Measurements from ENCODE around the gene SND1. TPM values are rescaled to one million over a fixed set of nuclear protein-coding genes. Genes with fewer than 3 reads are reported as not detected.
A peak's percentile ranks its signal among the peaks of the same experiment; 100 is the strongest.

The SND1 gene
- total and polyA plus RNA-seq, 10 of the 15 experiments (the other 5 are each of a cell fraction or from before 2014, with no cell fraction given), result 52.4 to 270 (median 146) TPM

DNA sequence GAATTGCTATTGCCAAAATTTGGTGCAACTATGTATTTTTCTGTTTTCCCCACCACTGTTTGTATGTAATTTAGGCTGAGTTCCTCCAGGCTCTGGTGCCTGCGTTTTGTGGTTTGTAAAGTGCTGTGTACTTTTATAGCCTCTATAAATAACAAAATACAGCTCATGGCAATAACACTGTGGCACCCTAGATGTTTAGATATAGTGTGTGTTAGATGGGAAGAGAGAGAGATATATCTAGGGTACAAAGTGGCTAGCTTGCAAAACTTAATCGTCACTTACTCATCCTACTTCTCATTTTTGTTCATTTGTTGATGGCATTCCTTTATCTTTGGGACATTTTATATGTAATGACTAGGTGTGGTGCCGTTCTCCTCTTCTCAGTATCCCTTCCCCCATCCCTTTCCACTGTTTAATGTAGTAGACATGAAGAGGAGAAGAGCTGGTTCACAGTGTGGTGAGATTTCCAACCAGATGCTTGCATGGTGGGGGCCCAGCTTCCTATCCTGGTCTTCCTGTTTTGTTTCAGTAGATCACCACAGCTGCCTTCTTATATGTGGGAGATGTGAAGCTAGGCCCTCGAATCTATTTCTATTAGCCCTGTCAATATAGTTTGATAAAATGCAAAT is 115.0 kb downstream of the SND1 start:
- whole genome bisulfite sequencing (ENCODE audit: insufficient coverage, insufficient replicate concordance, low lambda C conversion rate, missing lambda C conversion rate), result 67% methylated on average over 4 of the region's 4 CpGs
- RAD21 ChIA-PET (ENCODE audit: unreplicated experiment), result no interaction called here
- in situ Hi-C loops (cut with MboI), result no loop called here
- peaks cover 26% of the 10 kb centered on the region for H3K79me2 ChIP-seq (ENCODE audit: control insufficient read depth, insufficient read depth, low read length)
- SMC1A ChIA-PET (ENCODE audit: uncharacterized antibody, unreplicated experiment), result interaction anchor here (0.6 to 2.1 kb wide), 6 partner anchors 11 to 82 kb away, joined by 3 to 6 read pairs (median 3); no protein-coding TSS in a partner anchor
- no peak overlapping the region for H3K27ac ChIP-seq (ENCODE audit: control insufficient read depth, insufficient read depth)
- no peaks in the 10 kb centered on the region for H4K20me1 ChIP-seq (ENCODE audit: control insufficient read depth, insufficient read depth)
- POLR2A ChIA-PET, result interaction anchor here (0.8 to 0.9 kb wide), 3 partner anchors 11 to 54 kb away, joined by 3 to 6 read pairs (median 6); no protein-coding TSS in a partner anchor
- no peak overlapping the region for H3K4me2 ChIP-seq (ENCODE audit: control insufficient read depth, insufficient read depth)
- H3K4me3 ChIP-seq, result no peak overlapping the region
- TF ChIP-seq YY1 (IDR thresholded peaks at IDR 0.05; ENCODE audit: low read depth, low read length), result no peak
- no peak for TF ChIP-seq RAD51 (IDR thresholded peaks at IDR 0.05)
- no peak for TF ChIP-seq HDAC2 (IDR thresholded peaks at IDR 0.05)
- no peak for TF ChIP-seq NFIC (IDR thresholded peaks at IDR 0.05; ENCODE audit: low read depth, low read length)
- TF ChIP-seq SIN3A (IDR thresholded peaks at IDR 0.05; ENCODE audit: low read depth, low read length), result no peak
- TF ChIP-seq CREB1 (IDR thresholded peaks at IDR 0.05; ENCODE audit: low read depth), result no peak
- TF ChIP-seq, protein P1, sequence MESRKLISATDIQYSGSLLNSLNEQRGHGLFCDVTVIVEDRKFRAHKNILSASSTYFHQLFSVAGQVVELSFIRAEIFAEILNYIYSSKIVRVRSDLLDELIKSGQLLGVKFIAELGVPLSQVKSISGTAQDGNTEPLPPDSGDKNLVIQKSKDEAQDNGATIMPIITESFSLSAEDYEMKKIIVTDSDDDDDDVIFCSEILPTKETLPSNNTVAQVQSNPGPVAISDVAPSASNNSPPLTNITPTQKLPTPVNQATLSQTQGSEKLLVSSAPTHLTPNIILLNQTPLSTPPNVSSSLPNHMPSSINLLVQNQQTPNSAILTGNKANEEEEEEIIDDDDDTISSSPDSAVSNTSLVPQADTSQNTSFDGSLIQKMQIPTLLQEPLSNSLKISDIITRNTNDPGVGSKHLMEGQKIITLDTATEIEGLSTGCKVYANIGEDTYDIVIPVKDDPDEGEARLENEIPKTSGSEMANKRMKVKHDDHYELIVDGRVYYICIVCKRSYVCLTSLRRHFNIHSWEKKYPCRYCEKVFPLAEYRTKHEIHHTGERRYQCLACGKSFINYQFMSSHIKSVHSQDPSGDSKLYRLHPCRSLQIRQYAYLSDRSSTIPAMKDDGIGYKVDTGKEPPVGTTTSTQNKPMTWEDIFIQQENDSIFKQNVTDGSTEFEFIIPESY (IDR thresholded peaks at IDR 0.05), result no peak
- TF ChIP-seq, protein P2, sequence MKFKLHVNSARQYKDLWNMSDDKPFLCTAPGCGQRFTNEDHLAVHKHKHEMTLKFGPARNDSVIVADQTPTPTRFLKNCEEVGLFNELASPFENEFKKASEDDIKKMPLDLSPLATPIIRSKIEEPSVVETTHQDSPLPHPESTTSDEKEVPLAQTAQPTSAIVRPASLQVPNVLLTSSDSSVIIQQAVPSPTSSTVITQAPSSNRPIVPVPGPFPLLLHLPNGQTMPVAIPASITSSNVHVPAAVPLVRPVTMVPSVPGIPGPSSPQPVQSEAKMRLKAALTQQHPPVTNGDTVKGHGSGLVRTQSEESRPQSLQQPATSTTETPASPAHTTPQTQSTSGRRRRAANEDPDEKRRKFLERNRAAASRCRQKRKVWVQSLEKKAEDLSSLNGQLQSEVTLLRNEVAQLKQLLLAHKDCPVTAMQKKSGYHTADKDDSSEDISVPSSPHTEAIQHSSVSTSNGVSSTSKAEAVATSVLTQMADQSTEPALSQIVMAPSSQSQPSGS (IDR thresholded peaks at IDR 0.05; ENCODE audit: low read length), result no peak
- no peak for TF ChIP-seq NR2C2 (IDR thresholded peaks at IDR 0.05; ENCODE audit: borderline replicate concordance, control insufficient read depth, insufficient read length, low read depth)
- no peak for TF ChIP-seq IRF4 (IDR thresholded peaks at IDR 0.05; ENCODE audit: low read depth, low read length)
- BruUV-seq (replicated peaks), result no TSS peak
- intact Hi-C loops (cut with micrococcal nuclease; ENCODE audit: unreplicated experiment), result no loop called here
- peaks cover 0 to 2% of the 10 kb centered on the region in 2 experiments; a peak in 2 of 4 replicates for H3K36me3 ChIP-seq (ENCODE audit: control insufficient read depth in 2 of 2, insufficient read depth in 2 of 2, low read length in 1 of 2)
- no peak overlapping the region for H3K9ac ChIP-seq (ENCODE audit: control insufficient read depth, insufficient read depth, low read length)
- no peaks in the 10 kb centered on the region; the same call in 2 of the 3 replicates for H3K9me3 ChIP-seq (replicated peaks; ENCODE audit: control insufficient read depth, insufficient read depth, low read length)
- FAIRE-seq, result peak; percentile 82
- H3K4me1 ChIP-seq (ENCODE audit: control insufficient read depth, insufficient read depth, low read length), result peaks cover 4% of the 10 kb centered on the region; the same call in 1 of the 2 replicates
- no peak for DNase-seq (ENCODE audit: low read depth, low spot score)
- no peak overlapping the region for H2AFZ ChIP-seq (ENCODE audit: control insufficient read depth, low read depth, low read length)
- CTCF ChIA-PET, result interaction anchor here (0.7 to 1.6 kb wide), 3 partner anchors 11 to 59 kb away, joined by 3 to 5 read pairs (median 4); no protein-coding TSS in a partner anchor
- no peaks in the 10 kb centered on the region for H3K27me3 ChIP-seq (replicated peaks in 1 of 2; ENCODE audit: control insufficient read depth in 2 of 2, insufficient read depth in 2 of 2, low read length in 1 of 2)
- no peak for ATAC-seq

All from GM12878 (cell line).